ENCODE measurements around the gene PODNL1. TPM values are rescaled to one million over a fixed set of nuclear protein-coding genes. Genes with fewer than 3 reads are reported as not detected.

PODNL1 gene
- total and polyA plus RNA-seq, 2 of the 13 experiments (the other 11 are each of a cell fraction or from before 2014, with no cell fraction given), result 0.18 TPM; not detected in 1

DNA sequence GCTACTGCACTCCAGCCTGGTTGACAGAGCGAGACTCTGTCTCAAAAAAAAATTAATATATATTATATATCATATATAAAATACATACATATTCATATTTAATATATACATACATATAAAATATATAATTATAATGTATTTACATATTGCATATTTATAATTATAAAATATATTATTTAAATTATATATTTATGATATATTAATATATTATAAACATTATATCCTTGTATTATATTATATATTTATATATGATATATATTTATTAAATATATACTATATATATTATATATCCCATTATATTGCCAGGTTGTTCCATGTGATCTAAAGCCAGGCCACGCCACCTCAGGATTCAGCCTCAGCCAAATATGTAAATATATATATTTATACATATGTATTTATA is 42.0 kb downstream of the PODNL1 start:
- DNase-seq (ENCODE audit: low spot score), result no peak
- Histone ChIP-seq H3K36me3 (replicated peaks in 1 of 2; ENCODE audit: control insufficient read depth in 1 of 2, insufficient read depth in 2 of 2, low read length in 2 of 2) (no peaks in the 10 kb centered on the region), H2AFZ (ENCODE audit: low read length) (no peak overlapping the region), H3K79me2 (ENCODE audit: insufficient read depth, low read length) (no peaks in the 10 kb centered on the region), H3K27ac (ENCODE audit: extremely low read length, insufficient read depth, low read length) (no peak overlapping the region), H3K4me2 (ENCODE audit: low read depth, low read length) (no peak overlapping the region), H3K27me3 (ENCODE audit: control insufficient read depth in 1 of 2, insufficient read depth in 2 of 2, low read length in 2 of 2) (no peaks in the 10 kb centered on the region), H3K4me1 (ENCODE audit: insufficient read depth, low read length) (peaks cover 27% of the 10 kb centered on the region), H4K20me1 (ENCODE audit: insufficient read depth, low read length) (no peaks in the 10 kb centered on the region), H3K9me3 (ENCODE audit: low read length) (no peaks in the 10 kb centered on the region), H3K4me3 (replicated peaks in 1 of 3; ENCODE audit: insufficient read depth in 1 of 3, low read depth in 2 of 3, low read length in 3 of 3) (no peak overlapping the region), H3K9ac (ENCODE audit: insufficient read depth, low read depth, low read length) (no peak overlapping the region)
- ChIA-PET CTCF (ENCODE audit: low intra/inter-chr PET ratio, low total read pairs) (no interaction called here), POLR2A (no interaction called here)
- BruUV-seq (replicated peaks), result no TSS peak
- ATAC-seq, result no peak
- in situ Hi-C loops (cut with HindIII; ENCODE audit: extremely low pct_ligation_motif_present, low pct_unique_long_range_greater_than_20kb) (loop anchor here (25.0 kb wide), 1 partner anchor 516 kb away; the partner anchor contains the start of gene DDX39A), intact Hi-C loops (cut with micrococcal nuclease; ENCODE audit: unreplicated experiment) (no loop called here)
- no peak for TF ChIP-seq ZIK1 (CRISPR knock-in tag; IDR thresholded peaks at IDR 0.05; ENCODE audit: borderline replicate concordance, low read depth)
- TF ChIP-seq, protein P1, sequence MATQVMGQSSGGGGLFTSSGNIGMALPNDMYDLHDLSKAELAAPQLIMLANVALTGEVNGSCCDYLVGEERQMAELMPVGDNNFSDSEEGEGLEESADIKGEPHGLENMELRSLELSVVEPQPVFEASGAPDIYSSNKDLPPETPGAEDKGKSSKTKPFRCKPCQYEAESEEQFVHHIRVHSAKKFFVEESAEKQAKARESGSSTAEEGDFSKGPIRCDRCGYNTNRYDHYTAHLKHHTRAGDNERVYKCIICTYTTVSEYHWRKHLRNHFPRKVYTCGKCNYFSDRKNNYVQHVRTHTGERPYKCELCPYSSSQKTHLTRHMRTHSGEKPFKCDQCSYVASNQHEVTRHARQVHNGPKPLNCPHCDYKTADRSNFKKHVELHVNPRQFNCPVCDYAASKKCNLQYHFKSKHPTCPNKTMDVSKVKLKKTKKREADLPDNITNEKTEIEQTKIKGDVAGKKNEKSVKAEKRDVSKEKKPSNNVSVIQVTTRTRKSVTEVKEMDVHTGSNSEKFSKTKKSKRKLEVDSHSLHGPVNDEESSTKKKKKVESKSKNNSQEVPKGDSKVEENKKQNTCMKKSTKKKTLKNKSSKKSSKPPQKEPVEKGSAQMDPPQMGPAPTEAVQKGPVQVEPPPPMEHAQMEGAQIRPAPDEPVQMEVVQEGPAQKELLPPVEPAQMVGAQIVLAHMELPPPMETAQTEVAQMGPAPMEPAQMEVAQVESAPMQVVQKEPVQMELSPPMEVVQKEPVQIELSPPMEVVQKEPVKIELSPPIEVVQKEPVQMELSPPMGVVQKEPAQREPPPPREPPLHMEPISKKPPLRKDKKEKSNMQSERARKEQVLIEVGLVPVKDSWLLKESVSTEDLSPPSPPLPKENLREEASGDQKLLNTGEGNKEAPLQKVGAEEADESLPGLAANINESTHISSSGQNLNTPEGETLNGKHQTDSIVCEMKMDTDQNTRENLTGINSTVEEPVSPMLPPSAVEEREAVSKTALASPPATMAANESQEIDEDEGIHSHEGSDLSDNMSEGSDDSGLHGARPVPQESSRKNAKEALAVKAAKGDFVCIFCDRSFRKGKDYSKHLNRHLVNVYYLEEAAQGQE (IDR thresholded peaks at IDR 0.05; ENCODE audit: borderline replicate concordance in 1 of 2, low read depth in 1 of 2, low read length in 2 of 2), result no peak
- TF ChIP-seq PAF1 (CRISPR knock-in tag; IDR thresholded peaks at IDR 0.05), result no peak
- no peak for FAIRE-seq
- WGBS (ENCODE audit: low lambda C conversion rate), result over 99% methylated on average over 2 of the region's 2 CpGs

DNA sequence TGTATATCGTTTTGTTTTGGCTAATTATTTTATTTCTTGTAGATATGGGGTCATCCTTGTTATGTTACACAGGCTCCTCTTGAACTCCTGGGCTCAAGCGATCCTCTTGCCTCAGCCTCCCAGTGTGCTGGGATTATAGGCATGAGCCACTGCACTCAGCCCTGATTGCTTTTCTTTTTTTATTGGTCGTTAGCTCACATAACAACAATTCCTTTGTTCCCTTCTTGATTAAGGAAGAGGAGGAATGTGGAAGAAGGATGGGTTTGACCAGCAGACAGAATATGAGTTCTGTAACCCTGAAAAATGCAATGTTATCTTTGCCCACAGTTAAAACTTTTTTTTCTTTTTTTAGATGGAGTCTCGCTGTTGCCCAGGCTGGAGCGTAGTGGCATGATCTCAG is 43.7 kb downstream of the PODNL1 start:
- CTCF ChIA-PET (ENCODE audit: low intra/inter-chr PET ratio, low total read pairs), result no interaction called here

More for the DNA sequence above, 43.7 kb downstream of the PODNL1 start:
- BruUV-seq (replicated peaks), result no TSS peak
- ATAC-seq (no peak), FAIRE-seq (no peak), DNase-seq (ENCODE audit: low spot score) (no peak)
- H3K9me3 ChIP-seq (ENCODE audit: low read length), result no peaks in the 10 kb centered on the region
- POLR2A ChIA-PET, result no interaction called here
- H3K9ac ChIP-seq (ENCODE audit: insufficient read depth, low read depth, low read length), result no peak overlapping the region
- no peak overlapping the region for H2AFZ ChIP-seq (ENCODE audit: low read length)
- H3K4me3 ChIP-seq (replicated peaks in 1 of 3; ENCODE audit: insufficient read depth in 1 of 3, low read depth in 2 of 3, low read length in 3 of 3), result no peak overlapping the region
- H3K4me1 ChIP-seq (ENCODE audit: insufficient read depth, low read length), result peaks cover 15% of the 10 kb centered on the region
- H3K27me3 ChIP-seq (ENCODE audit: control insufficient read depth in 1 of 2, insufficient read depth in 2 of 2, low read length in 2 of 2), result no peaks in the 10 kb centered on the region
- H3K36me3 ChIP-seq (replicated peaks in 1 of 2; ENCODE audit: control insufficient read depth in 1 of 2, insufficient read depth in 2 of 2, low read length in 2 of 2), result no peaks in the 10 kb centered on the region
- in situ Hi-C loops (cut with HindIII; ENCODE audit: extremely low pct_ligation_motif_present, low pct_unique_long_range_greater_than_20kb) (loop anchor here (25.0 kb wide), 1 partner anchor 518 kb away; the partner anchor contains the start of gene DDX39A), intact Hi-C loops (cut with micrococcal nuclease; ENCODE audit: unreplicated experiment) (no loop called here)
- H3K4me2 ChIP-seq (ENCODE audit: low read depth, low read length), result no peak overlapping the region
- H3K27ac ChIP-seq (ENCODE audit: extremely low read length, insufficient read depth, low read length), result no peak overlapping the region
- TF ChIP-seq SETDB1 (CRISPR knock-in tag; IDR thresholded peaks at IDR 0.05; ENCODE audit: borderline replicate concordance), result no peak
- TF ChIP-seq SCMH1 (CRISPR knock-in tag; IDR thresholded peaks at IDR 0.05; ENCODE audit: borderline replicate concordance), result no peak
- H3K79me2 ChIP-seq (ENCODE audit: insufficient read depth, low read length), result no peaks in the 10 kb centered on the region
- WGBS (ENCODE audit: low lambda C conversion rate), result 74% methylated on average over 5 of the region's 5 CpGs
- no peaks in the 10 kb centered on the region for H4K20me1 ChIP-seq (ENCODE audit: insufficient read depth, low read length)
